CD4-positive, alpha-beta T cell treated with Interleukin-15 for 1 hour (primary cell): Measurements from ENCODE around the gene ARF1.

Source experiments
- DNase-seq: peaks from one replicate; pipeline ENCODE4 v3.0.0-alpha.2; 2020

Gene ARF1

GRCh38 chr1:228050571-228051231 is 31.8 kb upstream of the ARF1 start:
- no peak for DNase-seq

- DNase-seq: no peak
These were observed 24.1 kb upstream of the ARF1 start for GRCh38 chr1:228058172-228058948.

- peak; percentile 71 for DNase-seq
These were observed 23.4 kb upstream of the ARF1 start for GRCh38 chr1:228058949-228059633.

- peak; percentile 79 for DNase-seq
These were observed 22.7 kb upstream of the ARF1 start for GRCh38 chr1:228059634-228060457.

- no peak for DNase-seq
These were observed 21.9 kb upstream of the ARF1 start for GRCh38 chr1:228060458-228061190.

- no peak for DNase-seq
These were observed 21.0 kb upstream of the ARF1 start for GRCh38 chr1:228061411-228062084.

- no peak for DNase-seq
These were observed 20.3 kb upstream of the ARF1 start for GRCh38 chr1:228062085-228062791.

- no peak for DNase-seq
These were observed 19.7 kb upstream of the ARF1 start for GRCh38 chr1:228062812-228063211.

GRCh38 chr1:228063251-228064191 is 19.0 kb upstream of the ARF1 start:
- DNase-seq: no peak

- DNase-seq: no peak
These were observed 18.2 kb upstream of the ARF1 start for GRCh38 chr1:228064296-228064695.

- DNase-seq: no peak
These were observed 17.6 kb upstream of the ARF1 start for GRCh38 chr1:228064741-228065542.

GRCh38 chr1:228065543-228066347 is 16.8 kb upstream of the ARF1 start:
- DNase-seq: no peak

- no peak for DNase-seq
These were observed 16.1 kb upstream of the ARF1 start for GRCh38 chr1:228066416-228066815.

GRCh38 chr1:228066891-228067654 is 15.4 kb upstream of the ARF1 start:
- DNase-seq: no peak

- DNase-seq: no peak
These were observed 14.1 kb upstream of the ARF1 start for GRCh38 chr1:228068359-228068758.

GRCh38 chr1:228070173-228070572 is 12.3 kb upstream of the ARF1 start:
- DNase-seq: no peak

- no peak for DNase-seq
These were observed 11.7 kb upstream of the ARF1 start for GRCh38 chr1:228070851-228071250.
